Neuronal stem cell (in vitro differentiated cells): Measurements from ENCODE around the gene OR8D1.
"Not testable (repeated sequence)": the region's sequence is repeated elsewhere in the genome, so short reads cannot be mapped to it uniquely, and the experiment has no call there.

ENCODE experiments used
- DNase-seq: peaks from one replicate; pipeline ENCODE4 v3.0.0-alpha.2; 2013; ENCODE audit warnings: low spot score
- H2AFZ ChIP-seq: one replicate; pipeline ENCODE4 v1.6.1; 2013; ENCODE audit warnings: mild to moderate bottlenecking, low read length, inconsistent platforms
- H2AK5ac ChIP-seq: 2 replicates; pipeline ENCODE4 v1.6.1; 2013; ENCODE audit warnings: low read depth, mild to moderate bottlenecking, inconsistent platforms, low read length, moderate library complexity, mixed read lengths
- H2BK120ac ChIP-seq: 2 replicates; pipeline ENCODE4 v1.6.1; 2013; ENCODE audit warnings: low read depth, mild to moderate bottlenecking, inconsistent platforms, low read length, moderate library complexity, mixed read lengths
- H2BK12ac ChIP-seq: one replicate; pipeline ENCODE4 v1.6.1; 2013; ENCODE audit warnings: low read length, inconsistent platforms
- H2BK15ac ChIP-seq: 2 replicates; pipeline ENCODE4 v1.6.1; 2013; ENCODE audit warnings: mild to moderate bottlenecking, low read length, inconsistent platforms, mixed read lengths
- H2BK5ac ChIP-seq: one replicate; pipeline ENCODE4 v1.6.1; 2013; ENCODE audit warnings: inconsistent platforms, mild to moderate bottlenecking, low read length, moderate library complexity
- H3K14ac ChIP-seq: one replicate; pipeline ENCODE4 v1.6.1; 2013; ENCODE audit warnings: low read length, inconsistent platforms
- H3K18ac ChIP-seq: 2 replicates; pipeline ENCODE4 v1.6.1; 2013; ENCODE audit warnings: low read length, inconsistent platforms
- H3K23ac ChIP-seq: 2 replicates; pipeline ENCODE4 v1.6.1; 2013; ENCODE audit warnings: low read depth, mild to moderate bottlenecking, mixed read lengths, low read length, inconsistent platforms; ENCODE audit not compliant: poor library complexity
- H3K27ac ChIP-seq: replicated peaks from 3 replicates; pipeline ENCODE4 v1.5.1; 2013; ENCODE audit warnings: low read length, inconsistent platforms
- H3K27me3 ChIP-seq, 3 experiments: 2 replicates each; pipeline ENCODE4 v1.6.1; 2013; ENCODE audit warnings: low read length in 3 of 3, mild to moderate bottlenecking in 2 of 3, inconsistent platforms in 1 of 3, low read depth in 1 of 3, mixed read lengths in 1 of 3, moderate library complexity in 1 of 3; ENCODE audit not compliant: control insufficient read depth in 3 of 3, insufficient read depth in 3 of 3
- H3K36me3 ChIP-seq, 2 donors: replicated peaks in 1 of 2; 2 replicates each; pipeline ENCODE4 v1.6.1; 2013; ENCODE audit warnings: low read length in 2 of 2; ENCODE audit not compliant: control insufficient read depth in 2 of 2, insufficient read depth in 2 of 2
- H3K4ac ChIP-seq: 2 replicates; pipeline ENCODE4 v1.6.1; 2013; ENCODE audit warnings: inconsistent platforms, mild to moderate bottlenecking, low read length, moderate library complexity
- H3K4me1 ChIP-seq, 2 donors: 1 replicate in 1 of 2; 2 replicates in 1 of 2; pipeline ENCODE4 v1.6.1; 2013; ENCODE audit warnings: low read length in 2 of 2, low read depth in 1 of 2; ENCODE audit not compliant: control insufficient read depth in 2 of 2, insufficient read depth in 1 of 2
- H3K4me2 ChIP-seq: one replicate; pipeline ENCODE4 v1.6.1; 2013; ENCODE audit warnings: mild to moderate bottlenecking, low read length, inconsistent platforms; ENCODE audit not compliant: insufficient read depth, poor library complexity, severe bottlenecking
- H3K4me3 ChIP-seq, 2 donors: 2 replicates each; pipeline ENCODE4 v1.5.1; 2013; ENCODE audit warnings: low read length in 2 of 2, mild to moderate bottlenecking in 2 of 2, inconsistent platforms in 1 of 2, moderate library complexity in 1 of 2
- H3K79me1 ChIP-seq: one replicate; pipeline ENCODE4 v1.6.1; 2013; ENCODE audit warnings: low read depth, mild to moderate bottlenecking, inconsistent platforms, low read length, moderate library complexity
- H3K9ac ChIP-seq: one replicate; pipeline ENCODE4 v1.6.1; 2013; ENCODE audit warnings: mild to moderate bottlenecking, low read depth, low read length, inconsistent platforms; ENCODE audit not compliant: poor library complexity
- H3K9me3 ChIP-seq, 2 donors: replicated peaks in 1 of 2; 2 replicates each; pipeline versions ENCODE3 to v1.6.1; 2013; ENCODE audit warnings: low read length in 2 of 2, mild to moderate bottlenecking in 2 of 2, inconsistent platforms in 1 of 2, low read depth in 1 of 2, mixed read lengths in 1 of 2, moderate library complexity in 1 of 2; ENCODE audit not compliant: control insufficient read depth in 2 of 2, insufficient read depth in 1 of 2
- H4K8ac ChIP-seq: one replicate; pipeline ENCODE4 v1.6.1; 2013; ENCODE audit warnings: low read depth, mild to moderate bottlenecking, inconsistent platforms, low read length, moderate library complexity
- H4K91ac ChIP-seq: one replicate; pipeline ENCODE4 v1.6.1; 2013; ENCODE audit warnings: low read length, low read depth, mild to moderate bottlenecking, inconsistent platforms; ENCODE audit not compliant: poor library complexity
- WGBS, 2 donors: extraction: QIAGEN DNeasy Blood & Tissue Kit; methylation state at CpG; one replicate each; pipeline ENCODE4 v1.1.7; 2013; ENCODE audit warnings: missing lambda C conversion rate in 2 of 2, mixed read lengths in 1 of 2; ENCODE audit not compliant: insufficient read length in 2 of 2, insufficient replicate concordance in 1 of 2; ENCODE audit errors: extremely low coverage in 2 of 2; 5-methylcytosine and 5-hydroxymethylcytosine counted together

OR8D1 gene

DNA sequence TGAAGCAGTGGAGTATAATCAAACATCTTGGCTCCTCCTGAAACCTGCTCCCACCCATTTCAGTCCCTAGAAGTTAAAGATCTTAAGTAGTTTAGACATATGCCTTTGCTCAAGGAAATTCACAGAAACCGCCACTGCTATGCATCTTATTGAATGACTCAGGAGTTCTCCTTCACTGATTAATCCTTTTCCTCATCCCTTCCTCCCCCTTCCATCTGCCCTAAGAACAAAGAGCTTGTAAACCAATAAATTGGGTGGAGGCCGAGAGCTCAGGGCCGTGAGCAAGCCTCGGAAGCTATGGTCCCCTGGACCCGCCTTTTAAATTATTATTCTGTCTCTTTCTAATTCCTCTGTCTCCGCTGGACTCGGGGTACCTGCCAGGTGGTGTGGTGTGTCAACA lies 42.9 kb downstream of the OR8D1 start:
- not testable (repeated sequence) for H4K91ac ChIP-seq, H3K27me3 ChIP-seq, H3K9ac ChIP-seq, DNase-seq, H2BK15ac ChIP-seq, H3K27ac ChIP-seq, H2AFZ ChIP-seq, H3K4me1 ChIP-seq, H2BK120ac ChIP-seq, H3K18ac ChIP-seq, H3K79me1 ChIP-seq, H3K14ac ChIP-seq, H3K23ac ChIP-seq, H3K36me3 ChIP-seq, H2AK5ac ChIP-seq, H3K9me3 ChIP-seq, H2BK5ac ChIP-seq, H3K4me2 ChIP-seq, H3K4ac ChIP-seq, H2BK12ac ChIP-seq, H3K4me3 ChIP-seq, H4K8ac ChIP-seq
- no CpG with 5 or more reads among the region's 7 CpGs for WGBS, 2 donors

DNA sequence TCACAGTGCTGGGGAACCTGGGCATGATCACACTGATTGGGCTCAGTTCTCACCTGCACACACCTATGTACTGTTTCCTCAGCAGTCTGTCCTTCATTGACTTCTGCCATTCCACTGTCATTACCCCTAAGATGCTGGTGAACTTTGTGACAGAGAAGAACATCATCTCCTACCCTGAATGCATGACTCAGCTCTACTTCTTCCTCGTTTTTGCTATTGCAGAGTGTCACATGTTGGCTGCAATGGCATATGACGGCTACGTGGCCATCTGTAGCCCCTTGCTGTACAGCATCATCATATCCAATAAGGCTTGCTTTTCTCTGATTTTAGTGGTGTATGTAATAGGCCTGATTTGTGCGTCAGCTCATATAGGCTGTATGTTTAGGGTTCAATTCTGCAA lies 48.7 kb downstream of the OR8D1 start:
- H3K4me1 ChIP-seq, H2AK5ac ChIP-seq, H2BK120ac ChIP-seq, H3K23ac ChIP-seq, DNase-seq, H3K9me3 ChIP-seq, H2BK5ac ChIP-seq, H2BK12ac ChIP-seq, H3K4ac ChIP-seq, H3K27ac ChIP-seq, H3K27me3 ChIP-seq, H3K18ac ChIP-seq, H4K91ac ChIP-seq, H3K36me3 ChIP-seq, H3K9ac ChIP-seq, H3K4me3 ChIP-seq, H3K4me2 ChIP-seq, H3K79me1 ChIP-seq, H2AFZ ChIP-seq, H4K8ac ChIP-seq, H3K14ac ChIP-seq, H2BK15ac ChIP-seq: not testable (repeated sequence)
- WGBS, 2 donors = no CpG with 5 or more reads among the region's 4 CpGs

DNA sequence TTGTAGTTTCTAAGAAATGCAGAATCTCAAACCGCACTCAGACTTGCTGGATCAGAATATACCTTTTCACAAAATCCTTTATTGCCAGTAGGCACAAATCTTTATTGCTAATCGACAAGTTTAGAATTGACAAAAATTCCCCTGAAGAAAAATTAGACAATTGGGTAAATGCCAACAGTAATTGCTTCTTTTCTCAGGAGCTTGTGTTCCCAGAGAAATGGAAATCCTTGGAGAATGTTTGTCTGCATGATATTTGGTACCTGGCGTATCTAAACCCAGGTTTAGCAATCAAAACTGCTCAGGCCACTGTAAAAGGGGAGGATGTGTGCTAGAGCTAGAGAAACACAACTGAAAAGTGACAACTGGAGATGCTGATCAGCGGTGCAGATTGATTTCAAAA lies 57.7 kb downstream of the OR8D1 start, which contains the start of gene OR8G5:
Gene OR8G5, plus strand, starts transcription at position 301 of the 400 bp plus-strand sequence. CDS start 8,556 bp downstream, outside the sequence.
- no peak within 1 kb of the TSS for H4K8ac ChIP-seq
- no peak within 1 kb of the TSS for H3K14ac ChIP-seq
- no peak within 1 kb of the TSS for H2AFZ ChIP-seq
- no peaks in the 10 kb centered on the region for H3K79me1 ChIP-seq
- H3K9ac ChIP-seq = no peak within 1 kb of the TSS
- no peaks in the 10 kb centered on the region for H3K27me3 ChIP-seq
- WGBS, 2 donors = no CpG with 5 or more reads among the region's 4 CpGs
- H3K4me1 ChIP-seq = no peaks in the 10 kb centered on the region
- H4K91ac ChIP-seq = no peak within 1 kb of the TSS
- no peak for DNase-seq
- H2BK15ac ChIP-seq = no peak within 1 kb of the TSS
- H2BK12ac ChIP-seq = no peak within 1 kb of the TSS
- H3K27ac ChIP-seq = no peak within 1 kb of the TSS
- H3K36me3 ChIP-seq = no peaks in the 10 kb centered on the region
- no peak within 1 kb of the TSS for H3K23ac ChIP-seq
- H3K4me3 ChIP-seq = no peak within 1 kb of the TSS
- no peak within 1 kb of the TSS for H2BK120ac ChIP-seq
- H3K4ac ChIP-seq = no peak within 1 kb of the TSS
- H3K4me2 ChIP-seq = no peak within 1 kb of the TSS
- no peaks in the 10 kb centered on the region for H3K9me3 ChIP-seq
- no peak within 1 kb of the TSS for H2BK5ac ChIP-seq
- H3K18ac ChIP-seq = no peak within 1 kb of the TSS
- H2AK5ac ChIP-seq = no peak within 1 kb of the TSS
